CMK (cell line): ENCODE results near the gene PBX1.
"Not testable (repeated sequence)": the region's sequence is repeated elsewhere in the genome, so short reads cannot be mapped to it uniquely, and the experiment has no call there.

ENCODE experiments used
- DNase-seq: peaks from one replicate; pipeline ENCODE4 v3.0.0-alpha.2; 2010; ENCODE audit warnings: low read depth

The PBX1 gene

GRCh38 chr1:164590592-164590991 lies 31.6 kb downstream of the PBX1 start:
- DNase-seq = no peak

GRCh38 chr1:164591858-164592257 lies 32.9 kb downstream of the PBX1 start:
- DNase-seq = no peak

DNA sequence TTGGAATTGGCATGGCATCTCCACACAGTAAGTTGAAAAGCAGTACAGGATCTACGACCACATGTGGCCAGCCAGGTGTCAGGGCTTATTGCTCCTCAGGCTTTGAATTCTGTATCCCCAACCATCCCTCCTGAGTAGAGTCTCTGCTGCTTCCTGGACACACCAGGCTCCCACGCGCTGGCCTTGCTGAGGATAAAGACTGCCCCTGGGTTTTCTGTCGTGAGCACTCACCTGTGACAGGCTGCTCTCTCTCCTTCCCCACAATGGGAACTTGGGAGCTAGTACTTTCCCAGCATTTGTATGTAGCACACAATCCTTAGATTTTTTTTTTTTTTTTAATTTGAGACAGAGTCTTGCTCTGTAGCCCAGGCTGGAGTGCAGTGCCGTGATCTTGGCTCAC lies 33.6 kb downstream of the PBX1 start:
- DNase-seq = no peak

- no peak for DNase-seq
Observed at GRCh38 chr1:164595212-164595611, 36.2 kb downstream of the PBX1 start.

GRCh38 chr1:164596172-164596571 lies 37.2 kb downstream of the PBX1 start:
- DNase-seq = no peak

- DNase-seq = no peak
Observed at GRCh38 chr1:164598719-164599118, 39.7 kb downstream of the PBX1 start.

DNA sequence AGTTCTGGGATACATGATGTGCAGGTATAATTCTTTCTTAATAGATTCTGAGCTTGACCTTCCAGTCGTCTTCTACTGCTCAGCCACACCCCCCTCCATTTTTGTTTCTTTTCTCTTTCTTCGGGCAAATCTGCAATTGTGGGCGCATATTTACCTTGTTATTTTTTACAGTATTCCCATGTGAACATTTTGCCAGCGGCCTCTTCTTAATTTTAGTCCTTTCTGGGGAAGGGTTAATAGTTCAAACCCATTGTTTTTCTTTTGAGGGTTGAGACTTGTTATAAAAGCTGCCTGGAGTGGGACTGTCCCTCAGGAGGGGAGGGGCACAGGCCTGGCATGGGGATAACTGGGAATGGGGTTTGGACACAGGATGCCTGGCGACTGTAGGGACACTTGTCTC lies 40.3 kb downstream of the PBX1 start:
- no peak for DNase-seq

GRCh38 chr1:164601399-164602100 lies 42.6 kb downstream of the PBX1 start:
- no peak for DNase-seq

GRCh38 chr1:164602101-164602422 lies 43.1 kb downstream of the PBX1 start:
- no peak for DNase-seq

GRCh38 chr1:164602480-164603093 lies 43.6 kb downstream of the PBX1 start:
- DNase-seq = no peak

DNA sequence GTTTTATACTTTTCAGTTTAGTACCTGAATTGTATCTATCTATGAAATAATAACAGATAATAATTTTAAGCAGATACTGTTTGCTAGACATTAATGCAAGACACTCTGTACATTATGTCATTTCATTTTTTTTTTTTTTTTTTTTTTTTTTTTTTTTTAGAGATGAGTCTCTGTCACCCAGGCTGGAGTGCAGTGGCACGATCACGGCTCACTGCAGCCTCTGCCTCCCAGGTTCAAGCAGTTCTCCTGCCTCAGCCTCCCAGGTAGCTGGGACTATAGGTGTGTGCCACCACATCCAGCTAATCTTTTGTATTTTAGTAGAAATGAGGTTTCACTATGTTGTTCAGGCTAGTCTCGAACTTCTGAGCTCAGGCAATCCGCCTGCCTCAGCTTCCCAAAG lies 44.8 kb downstream of the PBX1 start:
- not testable (repeated sequence) for DNase-seq

GRCh38 chr1:164604541-164604940 lies 45.6 kb downstream of the PBX1 start:
- no peak for DNase-seq

DNA sequence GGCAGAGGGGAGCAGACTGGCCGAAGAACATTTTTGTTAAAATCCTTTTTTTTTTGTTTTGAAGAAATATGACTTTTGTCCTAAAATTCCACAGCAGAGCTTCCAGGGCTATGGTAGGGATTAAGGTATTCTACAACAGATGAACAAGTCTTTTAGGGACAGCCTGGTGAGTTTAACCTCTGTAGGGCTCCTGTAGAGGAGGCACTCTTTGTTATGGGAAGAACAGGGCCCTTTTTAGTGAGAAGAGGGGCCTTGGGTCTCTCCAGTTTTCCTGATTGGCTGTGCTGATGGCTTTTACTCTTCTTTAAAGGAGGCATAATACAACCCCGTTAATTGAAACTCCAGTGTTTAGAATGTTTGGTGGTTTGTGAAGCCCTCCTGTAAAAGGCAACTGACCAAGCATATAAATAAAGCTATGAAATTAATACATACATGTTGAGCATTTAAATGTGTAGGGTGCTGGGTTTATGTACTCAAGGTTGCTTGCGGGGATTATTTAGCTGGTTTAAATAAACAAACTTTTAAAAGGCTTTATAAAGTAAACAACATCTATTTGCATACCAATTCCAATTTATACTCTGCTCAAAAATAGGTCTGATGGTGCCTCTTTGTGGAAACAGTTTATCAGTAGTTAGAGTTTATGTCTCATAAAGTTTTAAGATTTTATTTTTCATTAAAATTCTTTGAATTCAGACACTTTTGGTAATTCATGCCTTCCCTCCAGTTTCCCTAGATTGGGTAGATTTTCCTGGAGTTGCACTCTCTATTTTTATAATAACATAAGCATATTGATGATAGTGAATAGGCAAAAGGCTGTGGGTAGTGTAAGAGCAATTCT lies 46.5 kb downstream of the PBX1 start:
- no peak for DNase-seq

GRCh38 chr1:164607351-164607750 lies 48.4 kb downstream of the PBX1 start:
- DNase-seq = no peak

- no peak for DNase-seq
Observed at GRCh38 chr1:164608651-164609057, 49.7 kb downstream of the PBX1 start.

DNA sequence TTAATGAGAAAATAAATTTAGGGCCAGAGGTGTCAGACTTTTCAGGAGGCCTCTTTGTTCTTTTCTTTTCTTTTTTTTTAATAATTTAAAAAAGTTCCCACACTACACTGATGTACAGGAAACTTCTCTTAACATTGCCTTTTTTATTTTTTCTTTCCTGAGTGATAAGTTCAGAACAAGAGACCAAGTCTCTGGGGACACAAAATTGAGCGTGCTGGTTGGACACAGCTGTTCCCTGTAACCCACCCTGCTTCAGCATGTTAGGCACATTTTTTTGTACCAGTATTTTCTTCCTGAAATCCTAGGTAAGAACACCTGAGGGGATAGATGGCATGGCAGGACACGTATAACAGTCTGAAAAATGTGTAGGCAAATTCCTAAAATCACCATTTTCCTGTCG lies 50.1 kb downstream of the PBX1 start:
- DNase-seq = no peak

DNA sequence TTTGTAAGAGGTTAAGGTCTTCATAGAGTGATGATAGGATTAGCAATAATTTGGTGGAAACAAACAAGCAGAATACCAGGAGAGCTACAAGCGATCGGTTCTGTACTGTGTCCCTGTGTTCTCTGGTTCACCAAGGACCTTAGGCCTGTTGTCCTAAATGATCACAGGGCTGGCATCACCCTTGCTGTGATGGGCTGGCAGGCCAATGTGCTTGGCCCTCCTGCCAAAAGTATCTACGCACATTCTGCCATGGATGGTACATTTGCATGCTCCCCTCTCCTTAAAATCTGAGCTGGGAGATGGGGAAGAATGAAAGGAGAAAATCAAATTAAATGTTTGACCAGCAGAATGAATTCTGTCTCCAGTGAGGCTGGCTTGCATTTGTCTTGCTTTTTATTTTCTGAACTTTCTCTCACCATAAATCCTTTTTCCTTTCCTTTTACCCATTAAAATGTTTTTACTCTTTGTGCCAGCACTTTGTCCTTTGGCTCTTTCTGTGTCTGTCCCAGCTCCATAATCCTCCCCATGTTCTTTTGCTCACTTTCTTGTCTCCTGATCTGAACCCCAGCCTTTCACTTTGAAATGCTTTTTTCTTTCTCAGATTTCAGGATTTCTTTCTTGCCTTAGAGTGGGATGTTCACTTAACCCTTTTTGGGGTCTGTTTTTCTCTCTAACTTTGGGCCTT lies 51.7 kb downstream of the PBX1 start:
- no peak for DNase-seq

DNA sequence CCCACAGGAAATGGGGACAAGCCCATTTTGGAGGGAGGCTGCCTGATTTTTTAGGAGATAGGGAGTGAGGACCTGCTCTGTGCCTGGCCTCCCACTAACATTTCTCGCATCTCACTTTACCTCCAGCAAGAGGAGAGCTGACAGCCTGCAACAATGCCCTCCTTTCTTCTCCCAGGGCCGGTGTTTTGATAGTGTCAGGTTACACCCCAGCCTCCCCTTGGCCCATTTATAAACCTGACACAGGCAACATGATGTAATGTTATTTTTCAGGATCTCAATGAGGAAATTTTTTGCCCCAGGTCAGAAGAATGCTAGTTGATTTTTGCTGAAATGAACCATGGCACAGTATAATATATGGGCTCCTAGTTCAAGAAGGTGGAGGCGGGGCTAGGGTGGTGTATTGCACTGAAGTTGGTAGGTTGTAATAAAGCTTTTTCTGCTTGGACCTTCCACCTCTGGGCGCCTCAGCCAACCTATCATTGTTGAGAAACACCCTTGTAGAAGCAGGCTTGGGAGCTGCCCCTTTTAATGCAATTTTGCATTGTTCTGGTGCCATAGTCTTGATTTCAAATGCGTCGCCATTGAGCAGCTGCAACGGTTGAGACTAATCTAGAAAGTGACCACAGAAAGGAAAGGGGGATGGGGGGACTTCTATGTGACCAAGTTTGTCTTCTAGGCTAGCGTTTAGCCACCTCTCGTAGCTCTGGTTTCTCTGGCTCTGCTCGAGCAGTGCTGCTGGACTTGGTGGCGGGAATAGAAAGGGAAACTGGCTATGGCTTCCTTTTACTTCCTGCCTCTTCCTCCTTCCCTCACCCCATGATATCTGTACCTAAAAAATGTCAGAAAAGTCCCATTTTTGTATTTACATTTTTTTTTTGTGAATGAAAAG lies 53.0 kb downstream of the PBX1 start:
- no peak for DNase-seq

- DNase-seq = no peak
Observed at GRCh38 chr1:164613176-164613575, 54.2 kb downstream of the PBX1 start.

- no peak for DNase-seq
Observed at GRCh38 chr1:164614316-164614715, 55.3 kb downstream of the PBX1 start.

DNA sequence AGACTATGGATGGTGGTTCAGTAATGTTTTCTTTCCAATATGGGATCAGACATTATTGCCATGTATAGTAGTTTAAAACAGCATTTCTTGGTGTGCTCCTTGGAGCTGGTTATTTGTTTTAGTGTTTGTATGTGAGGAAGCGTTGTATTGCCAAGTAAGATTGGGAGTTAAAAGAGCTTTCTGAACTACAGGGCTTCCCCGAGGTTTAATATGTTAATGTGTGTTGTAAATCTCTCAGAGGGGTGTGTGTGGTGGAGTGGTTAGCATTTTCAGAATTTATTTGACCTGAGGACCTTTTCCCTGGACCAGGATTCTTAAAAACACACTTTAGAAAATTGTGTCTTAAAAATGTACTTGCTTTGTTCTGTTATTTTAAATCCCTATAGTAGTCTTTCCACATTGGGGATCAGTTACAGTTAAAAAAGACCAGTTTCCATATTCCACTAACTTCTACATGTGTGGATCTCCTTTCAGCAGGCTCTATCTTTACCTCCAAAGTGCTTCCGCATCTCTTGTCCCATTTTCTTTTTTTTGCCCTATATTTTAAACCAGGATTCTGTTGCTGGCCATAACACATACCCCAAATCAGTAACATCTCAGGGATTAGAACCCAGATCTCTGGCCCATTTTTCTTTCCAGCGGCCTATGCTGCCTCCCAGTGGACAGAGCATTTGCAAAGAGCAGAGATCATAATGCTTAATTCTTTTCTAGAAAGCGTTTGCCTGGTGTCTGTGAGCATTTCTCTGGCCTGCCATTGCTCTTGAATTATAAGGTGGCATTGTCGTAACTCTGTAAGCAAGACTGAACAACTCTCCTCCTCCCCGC lies 58.6 kb downstream of the PBX1 start:
- no peak for DNase-seq
